HG03457 (cell line): Measurements from ENCODE around the gene EMC6.
"Not testable (repeated sequence)": the region's sequence is repeated elsewhere in the genome, so short reads cannot be mapped to it uniquely, and the experiment has no call there.

ENCODE experiments used
- ATAC-seq: cut with Tn5 transposase; IDR thresholded peaks from one replicate; pipeline ENCODE4 v1.9.1; 2021; ENCODE audit warnings: moderate number of reproducible peaks; ENCODE audit not compliant: unreplicated experiment

The EMC6 gene

DNA sequence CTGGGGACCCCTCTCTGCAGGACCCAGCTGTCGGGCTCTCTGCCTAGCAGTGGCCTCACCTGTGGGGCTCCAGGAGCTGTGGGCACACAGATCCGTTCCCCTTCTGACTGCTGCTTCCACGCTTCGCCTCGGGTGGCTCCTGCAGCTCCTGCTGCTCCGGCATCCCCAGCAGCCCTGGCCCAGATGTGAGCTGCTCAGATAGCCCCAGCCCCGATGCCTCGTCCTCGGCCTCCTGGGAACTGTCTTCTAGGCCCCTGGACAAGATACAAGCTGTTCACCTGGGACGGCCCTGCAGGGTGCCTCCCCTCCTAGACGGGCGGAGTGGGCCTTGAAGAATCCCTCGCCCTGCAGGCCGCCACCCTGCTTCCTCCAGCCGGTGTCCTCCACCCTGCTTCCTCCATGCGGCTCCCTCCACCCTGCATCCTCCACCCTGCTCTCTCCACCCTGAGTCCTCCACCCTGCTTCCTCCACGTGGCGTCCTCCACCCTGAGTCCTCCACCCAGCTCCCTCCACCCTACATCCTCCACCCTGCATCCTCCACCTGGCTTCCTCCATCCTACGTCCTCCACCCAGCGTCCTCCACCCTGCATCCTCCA is 11.0 kb downstream of the EMC6 start:
- no peak for ATAC-seq

DNA sequence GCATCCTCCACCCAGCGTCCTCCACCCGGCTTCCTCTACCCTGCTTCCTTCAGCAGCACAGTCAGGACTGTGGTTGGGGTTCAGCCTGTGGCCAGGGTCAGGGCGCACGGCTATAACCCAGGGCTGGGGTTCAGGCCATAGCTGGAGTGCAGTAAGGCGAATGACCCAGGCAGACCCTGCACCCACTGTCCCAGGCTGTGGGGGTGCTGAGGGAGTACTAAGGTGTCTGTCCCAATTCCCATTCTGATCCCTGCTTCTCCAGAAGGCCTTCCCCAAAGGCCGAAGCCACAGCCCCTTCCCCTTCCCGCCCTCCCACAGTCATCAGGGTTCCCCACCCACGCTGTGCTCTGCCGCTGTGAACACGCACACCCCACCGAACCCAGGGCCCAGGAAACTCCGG is 12.4 kb downstream of the EMC6 start:
- ATAC-seq = no peak

DNA sequence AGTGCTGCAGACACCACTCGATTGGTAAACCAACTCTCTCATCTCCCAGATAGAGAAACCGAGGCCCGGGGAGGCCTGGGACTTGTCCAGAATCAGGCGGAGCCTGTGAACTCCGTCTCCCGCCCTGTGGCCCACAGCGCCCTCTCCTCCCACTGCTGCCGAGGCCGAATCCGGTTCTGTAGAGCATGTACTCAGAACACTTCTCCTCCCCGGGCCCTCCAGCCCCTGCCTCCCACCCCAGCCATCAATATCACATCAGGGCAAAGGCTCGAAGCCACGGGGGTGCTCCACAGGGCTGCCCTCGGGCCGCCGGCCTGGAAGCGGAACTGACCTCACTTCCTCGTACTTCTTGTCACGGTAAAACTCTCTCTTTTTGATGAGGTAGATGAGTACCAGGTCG is 13.0 kb downstream of the EMC6 start:
- ATAC-seq = no peak

DNA sequence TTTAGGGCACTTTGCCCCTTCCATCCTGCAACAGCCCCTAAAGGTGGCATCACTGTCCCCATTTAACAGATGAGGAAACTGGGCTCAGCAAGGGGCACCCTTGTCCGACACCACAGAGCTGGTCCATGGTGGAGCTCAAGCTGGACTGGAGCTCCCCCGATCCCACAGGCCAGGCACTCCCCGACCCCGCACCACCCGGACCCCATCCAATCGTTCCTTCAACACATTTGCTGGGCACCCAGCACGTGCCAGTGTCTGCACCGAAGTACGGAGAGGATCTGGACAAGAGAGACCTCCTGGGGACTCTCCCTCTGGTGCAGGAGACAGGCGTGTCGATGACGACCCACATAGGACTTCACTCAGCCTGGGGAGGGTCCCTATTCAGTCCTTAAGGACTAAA is 13.4 kb downstream of the EMC6 start:
- ATAC-seq = no peak

DNA sequence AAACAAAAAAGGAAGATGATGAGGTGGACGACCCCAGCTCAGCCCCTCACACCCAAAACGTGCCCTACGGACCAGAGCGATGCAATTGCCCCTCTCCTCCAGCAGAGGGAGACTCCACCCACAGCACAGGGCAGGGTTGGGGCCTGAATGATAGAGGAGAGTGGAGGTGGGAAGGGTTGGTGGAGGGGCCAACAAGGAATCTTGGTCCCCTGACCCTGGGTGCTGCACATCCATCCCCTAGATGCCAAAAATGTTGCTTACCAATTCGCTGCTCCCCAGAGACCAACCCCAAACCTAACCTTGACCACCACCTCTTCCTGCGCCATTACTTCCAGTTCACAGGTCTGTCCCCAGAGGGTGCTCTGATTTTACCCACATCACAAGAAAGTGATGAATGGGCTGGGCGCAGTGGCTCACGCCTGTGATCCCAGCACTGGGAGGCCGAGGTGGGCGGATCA is 14.5 kb downstream of the EMC6 start:
- no peak for ATAC-seq

DNA sequence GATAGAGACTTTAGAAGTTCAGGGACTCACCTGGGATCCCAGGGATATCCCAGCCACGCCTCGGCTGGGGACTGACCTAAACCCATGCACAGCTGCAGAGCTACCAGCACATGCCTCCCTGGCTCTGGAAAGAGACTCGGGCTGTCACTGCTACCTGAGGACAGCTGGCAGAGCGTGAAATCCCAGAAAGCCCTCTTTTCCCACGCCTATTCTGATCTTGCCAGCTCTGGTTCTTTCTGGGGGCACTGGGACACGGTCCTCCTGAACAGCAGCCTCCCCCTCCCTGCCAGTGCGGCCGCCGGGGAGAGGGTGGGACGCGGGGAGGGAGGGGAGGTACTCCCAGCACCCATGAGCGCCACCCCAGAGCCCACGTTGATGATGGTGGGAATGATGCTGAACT is 16.6 kb downstream of the EMC6 start:
- no peak for ATAC-seq

DNA sequence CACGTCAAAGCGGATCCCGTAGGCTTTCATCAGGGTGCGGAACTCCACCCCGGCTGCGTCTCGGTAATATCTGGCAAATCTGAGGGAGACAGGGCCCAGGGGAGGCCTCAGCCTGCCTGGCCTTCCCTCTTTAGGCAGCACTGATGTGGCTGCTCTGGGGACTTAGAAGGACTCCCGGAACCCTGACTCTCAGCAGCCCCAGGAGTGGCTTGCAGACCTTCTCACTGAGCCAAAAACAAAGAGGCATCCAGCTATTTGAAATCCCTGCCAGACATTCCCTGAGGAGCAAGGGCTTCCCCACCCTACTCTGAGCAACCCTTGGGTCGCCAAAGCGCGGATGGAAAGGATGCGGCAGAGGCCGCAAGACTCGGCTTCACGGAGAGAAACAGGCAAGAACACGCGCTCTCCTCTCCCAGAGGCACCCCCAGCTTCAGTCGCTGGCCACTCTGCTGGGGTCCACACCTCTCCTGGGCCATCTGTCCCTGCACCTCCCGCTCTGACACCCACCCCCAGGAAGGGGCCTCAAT is 19.5 kb downstream of the EMC6 start:
- ATAC-seq = no peak

DNA sequence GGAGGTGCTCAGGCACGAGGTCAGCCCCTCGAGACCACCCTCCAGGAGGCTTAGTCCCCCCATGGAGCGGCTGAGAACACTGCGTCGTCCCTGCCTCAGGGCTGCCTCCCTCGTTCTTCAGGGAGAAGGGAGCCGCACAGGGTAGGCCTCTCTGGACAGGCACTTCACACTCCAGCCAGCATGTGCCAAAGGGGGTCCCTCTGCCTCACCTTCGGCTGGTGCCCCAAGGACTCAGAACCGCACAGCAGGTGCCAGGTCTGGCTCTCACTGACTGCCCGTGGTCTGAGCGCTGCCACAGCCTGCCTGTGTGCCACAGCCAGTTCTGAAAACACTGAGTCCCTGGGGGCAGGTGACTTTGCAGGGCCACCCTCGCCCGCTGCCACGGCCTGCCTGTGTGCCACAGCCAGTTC is 20.2 kb downstream of the EMC6 start:
- no peak for ATAC-seq

DNA sequence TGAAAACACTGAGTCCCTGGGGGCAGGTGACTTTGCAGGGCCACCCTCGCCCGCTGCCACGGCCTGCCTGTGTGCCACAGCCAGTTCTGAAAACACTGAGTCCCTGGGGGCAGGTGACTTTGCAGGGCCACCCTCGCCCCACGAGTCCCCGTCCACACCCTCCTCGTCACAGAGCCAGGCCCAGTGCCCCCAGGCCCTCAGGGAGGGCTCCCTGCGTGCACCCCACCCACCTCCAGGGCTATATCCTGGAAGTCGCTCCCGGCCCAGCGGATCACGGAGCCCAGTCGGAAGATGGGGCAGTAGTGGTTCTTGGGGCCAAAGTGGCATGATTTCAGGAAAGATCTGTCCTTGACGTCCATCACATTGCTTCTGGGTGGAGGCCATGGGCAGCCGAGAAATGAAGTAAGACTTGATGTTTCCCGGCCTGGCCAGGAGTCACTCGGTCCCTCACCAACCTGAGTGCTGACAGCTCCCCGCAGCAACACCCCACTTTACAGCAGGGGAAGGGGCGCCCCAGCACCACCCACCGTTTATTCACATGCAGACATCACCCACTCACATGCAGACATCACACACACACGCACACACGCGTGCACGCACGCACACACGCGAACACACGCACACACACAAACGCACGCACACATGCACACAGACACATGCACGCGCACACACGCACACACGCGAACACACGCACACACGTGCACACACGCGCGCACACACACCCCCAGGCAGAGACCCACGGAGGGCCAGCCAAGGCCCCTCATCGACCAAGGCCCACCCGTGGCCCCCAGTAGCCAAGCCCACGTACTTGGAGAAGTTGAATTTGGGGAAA is 20.9 kb downstream of the EMC6 start:
- no peak for ATAC-seq

DNA sequence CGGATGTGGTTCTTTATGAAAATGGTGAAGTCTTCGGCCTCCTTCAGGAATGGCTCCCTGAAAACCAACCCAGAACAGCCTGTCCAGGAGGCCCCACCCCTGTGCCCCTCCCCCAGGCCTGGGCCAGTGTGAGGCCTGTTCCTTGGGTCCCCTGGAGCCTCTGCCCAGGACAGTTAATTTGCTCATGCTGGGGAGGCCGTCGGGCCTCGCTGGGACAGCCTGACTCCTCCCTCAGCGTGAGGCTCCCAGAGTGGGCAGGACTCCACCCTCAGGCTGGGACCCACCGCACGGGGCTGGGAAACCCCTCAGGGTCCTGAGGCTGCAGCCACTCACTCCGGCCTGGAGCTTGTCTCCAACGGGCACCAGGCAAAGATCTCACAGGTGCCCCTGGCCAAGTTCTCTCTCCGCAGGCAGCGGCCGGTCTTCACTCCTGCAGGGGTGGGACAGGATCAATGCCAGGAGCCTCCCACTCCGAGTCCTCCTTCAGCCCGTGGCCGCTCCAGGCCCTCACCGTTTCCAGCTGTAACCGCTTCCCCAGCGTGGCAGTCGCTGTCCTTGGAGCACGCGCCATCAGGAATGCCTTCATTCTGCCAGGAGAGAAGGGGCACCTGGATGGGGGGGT is 21.6 kb downstream of the EMC6 start:
- ATAC-seq = no peak

DNA sequence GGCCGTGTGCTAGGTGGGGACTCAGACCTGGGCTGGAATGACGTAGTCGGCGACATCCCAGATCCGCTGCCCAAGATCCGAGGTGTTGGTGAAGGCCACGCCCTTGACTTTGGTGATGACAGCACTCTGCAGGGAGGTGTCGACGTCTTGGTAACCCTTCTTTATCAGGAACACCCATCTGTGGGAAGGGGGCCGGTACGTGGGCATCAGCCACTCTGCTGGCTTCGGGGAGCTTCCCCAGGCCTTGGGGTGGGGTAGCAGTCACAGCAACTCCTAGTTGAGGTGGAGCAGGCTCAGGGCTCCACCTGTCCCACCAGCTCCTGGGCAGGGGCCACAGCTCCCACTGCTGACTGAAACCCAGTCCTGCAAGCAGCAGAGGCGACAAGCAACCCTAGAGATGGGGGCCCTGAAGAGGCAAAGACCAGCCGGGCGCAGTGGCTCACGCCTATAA is 23.0 kb downstream of the EMC6 start:
- no peak for ATAC-seq

DNA sequence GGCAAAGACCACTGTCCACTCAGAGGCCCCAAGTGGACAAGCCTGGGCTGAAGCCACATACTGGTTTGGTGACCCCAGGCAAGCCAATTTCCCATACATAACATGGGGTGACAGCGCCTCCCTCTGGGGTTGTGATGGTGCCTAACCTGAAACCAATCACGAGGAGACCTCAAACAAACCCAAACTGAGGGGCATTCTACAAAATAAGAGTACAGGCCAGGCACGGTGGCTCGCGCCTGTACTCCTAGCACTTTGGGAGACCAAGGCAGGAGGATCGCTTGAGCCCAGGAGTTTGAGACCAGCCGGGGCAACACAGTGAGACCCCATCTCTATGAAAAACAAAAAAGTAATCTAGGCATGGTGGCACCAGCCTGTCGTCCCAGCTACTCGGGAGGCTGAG is 23.7 kb downstream of the EMC6 start:
- no peak for ATAC-seq

DNA sequence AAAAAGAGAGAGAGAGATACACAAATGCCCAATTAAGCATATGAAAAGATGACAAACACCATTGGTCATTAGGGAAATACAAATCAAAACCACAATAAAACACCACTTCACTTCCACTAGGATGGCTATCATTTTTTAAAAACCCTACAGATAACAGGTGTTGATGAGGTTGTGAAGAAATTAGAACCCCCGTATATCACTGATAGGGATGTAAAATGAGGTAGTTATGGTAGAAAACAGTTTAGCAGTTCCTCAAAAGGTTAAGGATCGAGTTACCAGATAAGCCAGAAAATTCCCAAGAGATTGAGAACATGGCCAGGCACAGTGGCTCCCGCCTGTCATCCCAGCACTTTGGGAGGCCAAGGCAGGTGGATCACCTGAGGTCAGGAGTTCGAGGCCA is 24.5 kb downstream of the EMC6 start:
- no peak for ATAC-seq

DNA sequence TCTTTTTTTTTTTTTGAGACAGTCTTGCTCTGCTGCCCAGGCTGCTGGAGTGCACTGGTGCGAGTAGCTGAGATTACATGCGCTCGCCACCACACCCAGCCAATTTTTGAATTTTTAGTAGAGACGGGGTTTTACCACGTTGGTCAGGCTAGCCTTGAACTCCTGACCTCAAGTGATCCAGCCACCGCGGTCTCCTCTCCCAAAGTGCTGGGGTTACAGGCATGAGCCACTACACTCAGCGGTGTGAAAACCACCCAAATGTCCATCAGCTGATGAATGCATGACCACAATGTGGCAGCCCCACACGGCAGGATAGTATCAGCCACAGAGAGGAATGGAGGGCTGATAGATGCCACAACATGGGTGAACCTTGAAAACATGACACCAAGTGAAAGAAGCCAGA is 25.2 kb downstream of the EMC6 start:
- ATAC-seq = peak; percentile 49

DNA sequence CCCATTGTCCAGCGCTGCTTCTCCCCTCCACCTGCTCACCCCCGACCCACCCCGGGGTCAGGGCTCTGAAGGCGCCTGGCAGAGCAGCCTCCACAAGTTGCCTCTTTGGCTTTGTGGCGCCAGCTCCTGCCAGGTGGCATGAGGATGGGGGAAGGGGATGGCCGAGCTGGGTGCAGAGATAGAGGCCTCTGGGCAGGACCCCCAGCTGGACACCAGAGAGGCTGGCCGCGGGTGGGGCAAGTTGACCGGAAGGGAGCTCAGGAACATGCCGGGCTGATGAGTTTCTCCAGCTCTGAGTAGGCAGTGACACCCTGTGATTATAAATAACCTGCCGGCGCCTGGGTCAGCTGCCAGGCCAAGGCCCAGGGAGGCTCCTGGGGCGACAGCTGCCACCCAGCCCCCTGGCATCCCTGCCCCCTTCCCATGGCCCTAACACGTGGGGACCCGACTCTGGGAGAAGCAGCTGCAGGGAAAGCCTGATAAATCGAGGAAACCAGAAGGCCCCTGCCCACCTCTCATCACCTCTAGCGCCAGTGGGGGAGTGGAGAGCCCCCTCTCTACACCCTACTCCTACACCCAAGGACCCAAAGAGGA is 26.6 kb downstream of the EMC6 start:
- no peak for ATAC-seq

DNA sequence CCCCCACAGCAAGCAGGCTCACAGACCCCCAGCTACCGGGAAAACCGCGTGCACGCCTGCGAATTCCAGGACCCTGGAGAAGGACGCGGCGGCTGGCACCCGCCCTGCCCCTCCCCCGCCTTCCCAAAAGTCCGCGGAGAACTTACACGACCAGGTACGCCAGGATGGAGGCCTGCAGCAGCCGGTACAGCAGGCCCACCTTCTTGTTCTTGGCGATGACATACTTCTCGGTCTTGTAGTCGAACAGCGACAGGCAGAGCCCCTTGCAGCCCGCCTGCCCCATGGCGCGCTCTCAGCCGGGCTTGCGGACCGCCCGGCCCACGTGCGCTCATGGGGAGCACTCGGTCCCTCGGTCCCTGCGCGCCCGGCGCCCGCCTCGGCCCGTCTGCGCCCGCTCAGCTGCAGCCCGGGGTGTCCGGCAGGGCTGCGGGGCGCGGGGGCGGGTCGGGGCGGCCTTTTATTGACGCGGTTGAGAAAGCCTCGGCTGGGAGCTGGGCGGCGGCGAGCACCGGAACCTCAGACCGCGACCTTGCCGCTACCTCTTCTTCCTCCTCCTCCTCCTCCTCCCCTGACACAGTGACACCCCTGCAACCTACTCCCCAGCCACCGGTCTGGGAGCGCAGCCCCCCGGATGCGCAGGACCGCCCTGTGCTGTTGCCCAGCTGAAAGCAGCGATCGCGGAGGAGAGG is 27.3 kb downstream of the EMC6 start, which contains the start of gene P2RX5:
Gene P2RX5 (minus strand): TSS at position 433 of the 689 bp plus-strand sequence. CDS start 150 bp downstream, at position 283.
- ATAC-seq = no peak

DNA sequence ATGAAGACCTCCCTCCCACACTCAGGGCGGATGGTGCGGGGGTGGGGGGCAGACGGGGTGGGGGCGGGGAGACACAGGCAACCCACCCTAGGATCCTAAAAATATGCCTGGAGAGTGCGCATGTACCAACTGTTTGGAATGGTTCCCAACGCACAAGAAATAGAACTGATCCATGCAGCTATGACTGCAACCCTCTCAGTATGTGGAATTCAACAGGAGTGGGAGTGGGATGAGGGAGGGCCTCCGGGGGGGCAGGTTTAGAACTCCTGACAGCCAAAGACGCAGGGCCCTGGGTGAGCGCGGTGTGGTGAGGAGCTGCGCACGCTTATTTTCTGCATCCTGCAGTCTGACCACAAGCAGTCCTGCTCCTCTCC is 28.5 kb downstream of the EMC6 start:
- ATAC-seq = no peak

DNA sequence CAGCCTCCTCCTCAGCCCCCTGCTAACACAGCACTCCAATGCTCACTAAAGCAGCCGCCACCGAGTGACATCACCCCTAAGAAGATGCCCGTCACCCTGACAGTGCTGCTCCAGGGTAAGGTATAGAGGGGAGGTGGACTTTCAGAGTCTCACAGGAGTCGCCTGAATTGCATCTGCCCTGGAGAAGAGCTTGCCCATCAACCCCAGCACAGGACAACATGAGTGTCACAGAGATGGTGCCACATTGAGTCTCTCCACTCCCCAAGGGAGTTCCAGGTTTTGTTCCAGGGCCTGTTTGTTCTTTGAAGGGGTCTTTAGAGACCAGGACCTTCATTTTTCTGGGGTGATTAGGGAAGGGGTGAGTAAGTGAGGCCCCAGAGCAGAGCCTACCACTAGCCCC is 29.5 kb downstream of the EMC6 start:
- no peak for ATAC-seq

DNA sequence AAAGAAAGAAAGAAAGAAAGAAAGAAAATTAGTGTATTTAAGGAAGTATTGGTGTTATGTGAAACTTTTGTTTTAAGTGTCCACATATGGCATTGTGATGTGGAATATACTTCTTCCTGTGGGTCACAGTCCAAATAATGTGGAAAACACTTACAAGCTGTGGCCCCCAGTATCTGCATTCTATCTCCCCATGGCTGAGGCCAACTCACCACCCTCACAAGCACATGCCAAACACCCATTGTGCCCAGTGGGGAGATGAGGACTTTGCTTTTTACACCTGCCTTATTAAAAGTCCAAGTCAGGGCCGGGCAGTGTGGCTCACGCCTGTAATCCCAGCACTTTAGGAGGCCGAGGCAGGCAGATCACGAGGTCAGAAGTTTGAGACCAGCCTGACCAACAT is 31.3 kb downstream of the EMC6 start:
- ATAC-seq = no peak

DNA sequence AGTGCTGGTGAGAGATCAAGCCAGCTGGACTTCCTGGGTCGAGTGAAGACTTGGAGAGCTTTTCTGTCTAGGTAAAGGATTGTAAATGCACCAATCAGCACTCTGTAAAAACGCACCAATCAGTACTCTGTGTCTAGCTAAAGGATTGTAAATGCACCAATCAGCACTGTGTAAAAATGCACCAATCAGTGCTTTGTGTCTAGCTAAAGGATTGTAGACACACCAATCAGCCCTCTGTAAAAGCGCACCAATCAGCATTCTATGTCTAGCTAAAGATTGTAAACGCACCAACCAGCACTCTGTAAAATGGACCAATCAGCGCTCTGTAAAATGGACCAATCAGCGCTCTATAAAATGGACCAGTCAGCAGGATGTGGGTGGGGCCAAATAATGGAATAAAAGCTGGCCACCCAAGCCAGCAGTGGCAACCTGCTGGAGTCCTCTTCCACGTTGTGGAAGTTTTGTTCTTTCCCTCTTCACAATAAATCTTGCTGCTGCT is 33.5 kb downstream of the EMC6 start:
- not testable (repeated sequence) for ATAC-seq
